GM18867 (cell line): ENCODE results near the gene KRTAP5-6.

ENCODE experiments used
- ATAC-seq: cut with Tn5 transposase; IDR thresholded peaks from one replicate; pipeline ENCODE4 v1.9.1; 2021; ENCODE audit warnings: mild to moderate bottlenecking, moderate library complexity; ENCODE audit not compliant: unreplicated experiment

Gene KRTAP5-6

GRCh38 chr11:1746511-1746931, 49.5 kb downstream of the KRTAP5-6 start:
- no peak for ATAC-seq

- no peak for ATAC-seq
These were observed 50.2 kb downstream of the KRTAP5-6 start for GRCh38 chr11:1746956-1747752.
